NCI-H2081 (cell line): ENCODE data around the gene TACR2.

ENCODE experiments used
- DNase-seq, 2 experiments: peaks; one replicate each; lab custom pipeline; 2025; lab: John Stamatoyannopoulos, UW

Gene TACR2

DNA sequence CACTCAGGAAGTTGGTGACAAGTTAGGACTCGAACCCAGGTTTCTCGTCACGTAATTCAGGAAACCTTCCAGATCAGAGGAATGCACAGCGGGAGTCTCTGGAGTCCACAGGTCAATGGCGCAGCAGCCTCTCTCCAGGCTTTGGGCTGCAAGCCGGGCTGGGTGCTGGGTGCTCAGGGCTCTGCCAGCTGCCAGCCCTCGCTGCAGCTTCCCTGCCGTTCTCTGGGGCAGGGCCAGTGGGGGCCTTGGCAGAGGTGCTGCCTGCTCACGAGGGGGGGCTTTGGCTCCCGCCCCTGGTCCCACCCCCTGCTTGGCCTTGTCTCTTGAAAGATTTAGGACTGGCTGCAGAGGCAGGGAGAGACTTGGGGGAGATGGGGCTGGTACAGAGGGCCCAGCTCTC lies at the start of gene TACR2:
TSS of gene TACR2 (minus strand) at position 224 of the 400 bp plus-strand sequence. CDS start 595 bp downstream, outside the sequence.
- no peak for DNase-seq

DNA sequence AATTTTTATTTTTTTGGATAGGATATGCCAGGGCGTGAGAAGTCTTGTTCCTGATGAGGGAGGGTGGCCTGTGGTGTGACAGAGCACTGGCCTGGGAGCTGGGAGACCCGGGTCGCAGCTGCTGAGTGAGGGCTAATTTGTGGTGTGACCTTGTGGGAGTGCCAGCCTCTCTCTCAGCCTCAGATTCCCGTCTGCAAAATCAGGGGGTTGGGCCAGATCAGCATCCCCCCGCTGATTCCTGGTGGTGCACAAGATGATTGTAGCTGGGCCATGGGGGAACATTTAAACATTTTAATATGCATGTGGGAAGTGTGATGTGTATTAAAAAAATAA lies 49.4 kb upstream of the TACR2 start:
- no peak for DNase-seq

DNA sequence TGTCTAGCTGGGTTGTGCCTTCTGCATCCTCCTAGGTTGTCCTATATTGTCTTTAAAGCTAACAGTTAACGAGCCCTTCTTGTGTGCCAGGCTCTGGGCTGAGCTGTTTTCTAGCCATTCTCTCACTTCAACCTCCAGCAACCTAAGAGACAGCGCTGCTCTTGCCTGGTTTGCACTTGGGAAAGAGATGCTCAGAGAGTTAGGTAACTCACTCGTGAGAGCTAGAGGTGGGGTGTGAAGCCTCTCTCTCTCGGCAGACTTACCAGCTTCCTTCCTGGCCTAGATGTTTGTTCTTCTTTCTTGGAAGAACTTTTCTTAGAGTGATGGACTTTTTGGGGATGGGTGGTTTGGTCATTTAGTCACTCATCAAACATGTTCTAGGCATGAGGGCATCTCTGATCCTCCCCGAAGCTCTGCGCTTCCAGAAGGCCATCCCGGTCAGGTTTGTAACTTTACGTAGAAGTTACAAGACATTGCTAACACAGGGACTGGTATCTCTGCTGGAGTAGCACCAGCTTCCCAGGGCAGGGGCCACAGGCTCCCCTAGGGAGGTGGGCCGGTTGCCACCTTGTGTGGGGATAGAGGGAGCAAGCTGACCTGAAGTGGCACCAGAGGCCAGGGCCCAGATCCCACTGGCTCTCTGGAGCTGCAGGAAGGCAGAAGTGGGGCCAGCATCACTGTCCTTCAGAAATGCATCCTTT lies 48.9 kb upstream of the TACR2 start:
- DNase-seq, result no peak

DNA sequence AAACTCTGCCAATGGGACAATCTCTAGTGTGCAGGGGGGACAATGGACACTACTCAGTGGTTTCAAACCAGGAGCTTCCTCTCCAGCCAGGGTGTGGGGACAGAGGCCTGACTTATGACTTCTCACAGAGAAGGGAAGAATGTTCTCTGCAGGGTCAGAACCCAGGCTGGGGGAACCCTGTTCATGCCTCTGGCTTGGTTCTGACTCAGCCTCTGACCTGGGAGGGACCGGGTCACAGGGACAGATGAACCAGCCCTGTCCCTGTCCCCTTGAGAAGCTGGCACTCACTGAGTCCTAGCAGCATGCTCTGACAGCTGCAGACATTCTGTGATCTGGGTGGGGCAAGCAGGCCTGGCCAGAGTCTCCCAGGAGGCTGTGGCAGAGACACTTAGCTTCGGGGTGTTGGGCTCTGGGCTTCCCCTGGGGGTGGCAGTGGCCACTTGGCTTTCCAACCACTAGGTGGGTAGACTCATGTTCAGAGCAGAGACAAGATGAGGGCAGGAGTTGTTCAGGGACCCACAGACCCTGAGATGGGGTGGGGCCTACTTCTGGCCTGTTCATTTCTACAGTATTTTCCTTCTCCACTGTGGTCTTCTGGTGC lies 48.2 kb upstream of the TACR2 start:
- DNase-seq, result no peak

DNA sequence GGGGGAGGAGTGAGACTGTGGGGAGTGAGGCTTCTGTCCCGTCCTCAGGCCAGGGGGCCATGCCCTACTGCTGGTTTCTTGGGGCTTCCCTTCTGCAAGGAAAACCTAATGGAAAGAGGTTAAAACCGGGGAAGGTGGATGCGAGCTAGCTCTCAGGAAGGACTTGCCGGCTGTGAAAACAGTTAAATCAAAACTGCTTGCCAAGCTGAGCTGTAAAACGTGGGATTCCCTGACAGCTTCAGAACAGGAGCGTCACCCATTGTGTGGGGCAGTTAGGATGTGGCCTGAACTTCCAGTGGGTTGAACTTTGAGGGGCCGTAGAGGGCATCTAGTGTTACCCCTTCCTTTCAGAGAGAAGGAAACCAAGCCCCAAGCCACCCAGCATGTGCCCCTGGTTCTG lies 47.7 kb upstream of the TACR2 start:
- DNase-seq, result no peak

DNA sequence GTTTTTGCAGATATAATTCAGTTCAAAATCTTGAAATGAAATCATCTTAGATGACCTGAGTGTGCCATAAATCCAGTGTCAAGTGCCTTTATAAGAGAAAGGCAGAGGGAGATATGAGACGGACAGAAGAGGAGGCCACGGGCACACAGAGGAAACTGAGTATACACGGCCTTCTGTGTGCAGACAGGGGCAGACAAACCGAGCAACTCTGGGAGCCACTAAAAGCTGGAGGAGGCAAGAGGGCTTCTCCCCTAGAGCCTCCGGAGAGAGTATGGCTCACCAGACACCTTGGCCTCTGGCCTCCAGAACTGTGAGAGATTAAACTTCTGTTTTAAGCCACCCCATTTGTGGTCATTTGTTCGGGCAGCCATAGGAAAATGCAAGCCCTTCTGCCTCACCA lies 47.2 kb upstream of the TACR2 start:
- no peak for DNase-seq

DNA sequence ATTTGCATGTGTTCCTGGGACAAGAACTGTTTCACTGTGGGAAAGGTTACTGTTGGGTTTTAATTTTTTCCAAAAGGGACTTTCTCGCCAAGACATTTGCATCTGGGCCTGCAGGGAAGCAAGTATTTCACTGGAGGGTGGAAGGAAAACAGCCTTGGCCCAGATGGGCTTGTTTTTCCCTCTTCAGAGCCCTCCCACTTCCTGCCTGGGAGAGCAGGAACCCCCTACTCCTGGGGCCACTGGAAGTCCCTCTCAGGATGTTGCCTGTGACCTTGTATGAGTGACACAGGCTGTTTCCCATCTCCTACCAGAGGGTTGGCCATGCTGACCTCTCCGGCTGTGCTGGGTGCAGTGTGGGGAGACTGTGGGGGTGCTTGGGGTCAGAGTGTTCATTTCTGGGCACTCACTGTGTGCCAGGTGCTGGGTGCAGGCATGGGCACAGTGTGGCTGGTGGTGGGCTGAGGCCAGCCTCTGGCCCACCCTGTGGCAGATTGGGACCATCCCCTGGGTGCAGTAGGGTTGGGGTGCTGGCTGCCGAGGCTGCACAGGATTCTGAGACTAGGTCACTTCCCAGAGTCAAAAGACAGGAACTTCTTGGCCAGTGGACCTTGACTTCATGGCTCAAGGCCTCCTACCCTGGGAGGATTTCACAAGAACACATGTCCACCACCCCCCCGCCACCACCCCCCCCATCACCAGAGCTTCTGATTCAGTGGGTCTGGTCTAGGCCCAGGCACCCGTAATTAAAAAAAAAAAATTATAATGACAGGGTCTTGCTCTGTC lies 44.7 kb upstream of the TACR2 start:
- DNase-seq, result no peak

DNA sequence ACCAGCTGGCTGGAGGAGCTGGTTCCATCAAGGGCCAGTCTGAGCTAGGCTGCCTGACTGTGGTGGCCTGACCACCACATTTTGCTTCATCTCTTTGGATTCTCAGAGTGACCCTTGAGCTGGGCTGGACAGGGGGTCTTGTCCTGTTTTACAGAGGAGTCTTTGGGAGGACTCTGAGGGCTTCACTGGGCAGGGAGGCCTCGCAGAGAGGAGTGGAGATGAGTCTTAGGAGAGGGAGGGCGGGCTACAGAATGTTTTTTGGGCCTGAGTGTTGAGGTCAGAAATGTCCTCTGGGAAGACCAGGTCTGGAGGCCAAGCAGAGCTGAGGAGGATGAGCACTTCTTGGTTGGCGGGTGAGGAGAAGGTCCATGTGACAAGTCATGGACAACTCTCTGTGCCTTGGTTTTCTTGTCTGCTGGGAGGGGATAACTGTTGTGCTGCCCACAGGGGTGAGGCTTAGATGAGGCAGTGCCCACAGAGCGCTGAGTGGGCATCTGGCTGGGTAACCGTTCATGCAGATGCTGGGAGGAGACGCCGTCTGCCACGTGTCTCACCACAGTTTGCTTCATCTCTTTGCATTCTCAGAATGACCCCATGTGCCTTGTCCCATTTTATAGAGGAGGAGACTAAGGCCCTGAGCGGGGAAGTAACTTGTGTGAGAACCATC lies 44.0 kb upstream of the TACR2 start:
- DNase-seq, result no peak

DNA sequence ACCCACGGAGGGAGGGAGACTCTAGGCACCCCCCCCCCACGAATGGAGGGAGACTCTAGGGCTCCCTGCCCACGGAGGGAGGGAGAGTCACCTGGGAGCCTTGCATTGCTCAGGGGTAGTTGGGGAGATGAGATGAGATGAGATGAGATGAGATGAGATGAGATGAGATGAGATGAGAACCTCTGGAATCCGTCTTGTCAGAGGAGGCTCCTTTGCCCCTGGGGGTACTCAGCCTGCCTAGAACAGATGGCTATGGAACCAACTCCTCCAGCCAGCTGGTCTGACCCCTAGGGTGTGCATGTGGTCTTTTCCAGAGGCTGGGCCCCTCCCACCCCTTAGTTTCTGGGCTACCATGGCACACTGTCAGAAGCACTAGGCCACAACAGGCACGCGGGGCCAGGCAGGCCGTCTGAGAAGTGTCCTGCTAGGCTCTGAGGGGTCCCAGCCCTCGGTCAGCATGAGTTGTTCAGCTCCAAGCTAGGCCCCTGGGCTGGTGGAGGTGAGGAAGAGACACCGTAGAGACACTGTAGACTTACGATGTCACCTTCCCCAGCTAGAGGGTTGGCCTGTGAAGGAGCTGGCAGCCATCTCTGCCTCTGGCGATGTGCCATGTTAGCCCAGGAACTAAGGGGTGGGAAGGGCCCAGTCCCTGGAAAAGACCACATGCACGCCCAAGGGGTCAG lies 43.3 kb upstream of the TACR2 start:
- DNase-seq, result no peak

DNA sequence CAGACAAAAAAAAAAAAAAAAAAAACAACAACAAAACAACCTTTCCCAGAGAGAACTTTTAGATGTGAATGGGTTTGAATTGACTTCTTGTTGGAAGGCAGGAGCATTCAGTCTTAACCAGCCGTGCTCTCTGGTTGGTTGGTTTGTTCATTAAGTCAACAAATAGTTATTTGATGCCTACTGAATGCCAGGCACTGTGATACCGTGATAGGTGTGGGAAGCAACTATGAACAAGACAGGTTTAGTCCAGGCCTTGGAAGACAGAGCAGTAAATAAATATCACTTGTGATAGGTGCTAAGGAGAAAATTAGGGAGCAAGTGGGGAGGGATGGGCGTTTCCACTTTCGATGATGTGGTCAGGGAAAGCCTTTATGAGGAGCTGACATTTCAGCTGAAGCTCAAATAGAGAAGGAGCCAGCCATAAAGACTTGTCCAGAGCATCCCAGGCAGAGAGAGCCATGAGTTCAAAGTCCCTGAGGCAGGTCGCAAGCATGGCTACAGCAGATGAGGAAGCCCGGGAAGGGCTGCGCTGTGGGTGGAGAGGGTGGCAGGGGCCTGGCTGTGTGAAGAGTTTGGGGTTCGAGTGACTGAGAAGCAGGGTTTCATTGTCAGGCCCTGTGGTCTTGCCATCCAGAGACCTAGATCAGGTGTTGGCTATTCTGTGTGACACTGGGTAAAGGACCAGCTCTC lies 42.5 kb upstream of the TACR2 start:
- DNase-seq, result no peak

DNA sequence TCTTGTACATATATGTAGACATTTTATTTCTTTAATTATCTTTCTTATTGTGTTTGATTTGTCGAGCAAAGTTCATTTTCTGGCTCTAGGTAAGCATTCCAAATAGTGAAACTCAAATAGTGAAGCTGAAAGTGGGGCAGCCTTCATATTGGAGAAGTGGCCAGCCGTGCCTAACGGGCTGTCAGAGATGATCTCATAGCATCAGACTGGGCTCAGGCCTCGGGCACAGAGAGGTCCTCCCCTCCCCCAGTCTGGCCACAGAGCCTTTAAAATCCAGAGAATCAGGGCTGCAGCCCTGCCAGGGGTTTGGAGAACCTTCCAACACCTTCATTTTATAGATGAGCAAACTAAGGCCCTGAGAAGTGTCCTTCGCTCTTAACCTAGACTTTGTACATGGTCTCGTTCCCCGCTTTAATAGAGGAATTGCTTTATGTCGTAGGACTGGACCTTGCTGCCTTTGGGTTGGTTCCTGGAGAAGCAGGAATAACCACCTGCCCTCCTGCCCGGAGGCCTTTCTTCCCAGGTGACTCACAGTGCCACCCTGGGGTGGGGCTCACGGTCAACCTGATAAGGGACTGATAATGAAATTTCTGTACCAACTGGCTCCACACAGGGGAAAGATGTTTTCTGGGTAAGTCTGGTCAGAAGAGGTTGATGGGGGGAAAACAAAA lies 41.8 kb upstream of the TACR2 start:
- no peak for DNase-seq

DNA sequence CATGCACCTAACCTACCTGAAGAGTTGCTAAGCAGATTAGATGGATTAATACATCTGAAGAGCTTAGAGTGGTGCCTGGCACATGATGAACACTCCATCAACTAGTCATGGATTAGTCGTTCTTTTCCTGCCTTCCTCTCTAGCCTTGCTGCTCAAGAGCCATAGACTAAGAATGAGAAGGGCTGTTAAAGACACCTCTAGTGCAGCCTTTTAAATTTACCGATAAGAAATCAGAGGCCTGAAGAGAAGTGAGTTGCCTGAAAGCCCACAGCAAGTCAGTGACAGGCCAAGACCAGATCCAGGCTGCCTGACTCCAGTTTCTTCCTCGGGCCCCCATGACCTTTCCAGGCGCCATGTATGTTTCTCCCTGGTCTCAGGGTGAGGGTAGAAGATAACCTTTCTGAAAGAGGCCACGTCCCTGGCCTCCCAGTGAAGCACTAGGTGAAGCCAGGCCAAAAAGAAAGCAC lies 41.1 kb upstream of the TACR2 start:
- DNase-seq, result no peak

DNA sequence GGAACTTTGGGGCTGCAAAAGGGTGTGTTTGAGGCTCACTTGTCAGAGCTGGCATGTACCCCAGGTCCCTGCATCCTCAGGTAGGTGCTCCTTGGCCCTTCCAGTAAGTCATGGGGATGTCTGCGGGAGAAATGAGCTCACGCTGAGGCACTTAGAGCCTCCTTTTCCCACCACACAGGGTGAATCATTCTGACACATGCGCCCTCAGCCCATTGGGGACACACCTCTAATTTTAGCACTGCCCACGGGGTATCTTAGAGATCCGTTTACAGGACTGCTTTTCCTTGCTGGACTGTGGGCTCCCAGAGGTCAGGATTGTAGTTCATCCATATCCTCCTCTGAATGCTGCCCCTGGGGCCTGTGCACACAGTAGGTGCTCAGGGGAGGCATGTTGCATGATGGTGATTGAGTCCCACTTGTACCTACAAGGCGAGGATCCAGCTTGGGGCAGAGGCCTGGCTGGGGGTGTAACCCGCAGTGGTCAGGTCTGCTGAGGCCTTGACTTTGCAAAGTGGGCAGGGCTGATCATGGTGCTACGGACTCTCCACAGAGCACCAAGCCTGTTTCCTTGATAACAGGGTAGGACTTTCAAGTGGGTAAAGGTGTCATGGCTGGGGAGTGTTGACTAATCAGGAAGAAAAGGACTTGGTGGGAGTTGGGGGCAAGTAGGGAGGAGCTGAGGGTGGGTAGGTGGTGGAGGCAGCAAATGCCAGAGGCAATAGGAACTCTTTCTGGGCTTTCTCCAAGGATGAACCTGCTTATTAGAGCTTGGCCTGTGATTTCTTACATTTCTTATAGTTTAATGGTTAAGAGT lies 40.4 kb upstream of the TACR2 start:
- no peak for DNase-seq

DNA sequence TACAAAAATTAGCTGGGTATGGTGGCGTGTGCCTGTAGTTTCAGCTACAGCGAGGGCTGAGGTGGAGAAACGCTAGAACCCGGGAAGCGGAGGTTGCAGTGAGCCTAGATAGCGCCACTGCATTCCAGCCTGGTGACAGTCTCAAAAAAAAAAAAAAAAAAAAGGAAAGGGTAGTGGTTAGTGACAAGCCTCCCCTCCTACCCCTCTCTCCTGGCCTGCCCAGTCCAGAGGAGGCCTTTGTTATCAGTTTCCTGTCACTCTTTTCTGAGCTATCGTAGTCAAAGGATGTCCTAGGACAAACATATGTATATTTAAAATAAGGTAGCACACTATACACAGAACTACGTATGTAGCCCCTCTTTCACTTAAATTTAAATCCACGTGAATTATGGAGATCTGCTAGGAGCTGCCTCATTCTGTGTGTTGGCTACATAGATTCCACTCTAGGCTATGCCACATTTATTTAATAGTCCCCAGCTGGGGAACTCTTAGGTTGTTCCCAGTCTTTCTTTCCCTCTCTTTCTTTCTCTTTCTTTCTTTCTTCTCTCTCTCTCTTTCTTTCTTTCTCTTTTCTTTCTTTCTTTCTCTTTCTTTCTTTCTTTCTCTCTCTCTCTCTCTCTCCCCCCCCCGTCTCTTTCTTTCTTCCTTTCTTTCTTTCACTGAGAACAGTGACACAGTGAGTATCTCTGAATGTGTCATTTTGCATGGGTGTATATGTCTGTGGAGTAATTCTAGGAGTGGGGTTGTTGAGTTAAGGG lies 38.5 kb upstream of the TACR2 start:
- no peak for DNase-seq

DNA sequence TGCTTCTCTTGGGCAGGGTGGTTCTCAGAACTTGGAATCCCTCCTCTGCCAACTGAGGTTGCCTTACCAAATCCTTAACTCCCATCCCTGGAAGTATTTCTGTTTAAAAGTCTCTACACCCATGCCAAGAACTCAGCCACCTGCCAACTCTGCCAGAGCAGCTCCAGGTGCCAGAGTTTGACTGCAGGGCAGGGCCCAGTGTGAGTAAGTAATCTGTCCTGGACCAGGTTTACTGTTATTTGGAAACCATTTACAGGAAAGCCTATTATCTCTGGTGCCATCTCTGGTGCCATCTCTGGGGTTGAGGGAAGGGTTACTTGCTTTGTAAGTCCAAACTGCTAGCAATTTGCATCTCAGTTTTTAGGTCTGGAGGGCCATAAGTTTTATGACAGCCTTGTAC lies 37.1 kb upstream of the TACR2 start:
- DNase-seq, result no peak

DNA sequence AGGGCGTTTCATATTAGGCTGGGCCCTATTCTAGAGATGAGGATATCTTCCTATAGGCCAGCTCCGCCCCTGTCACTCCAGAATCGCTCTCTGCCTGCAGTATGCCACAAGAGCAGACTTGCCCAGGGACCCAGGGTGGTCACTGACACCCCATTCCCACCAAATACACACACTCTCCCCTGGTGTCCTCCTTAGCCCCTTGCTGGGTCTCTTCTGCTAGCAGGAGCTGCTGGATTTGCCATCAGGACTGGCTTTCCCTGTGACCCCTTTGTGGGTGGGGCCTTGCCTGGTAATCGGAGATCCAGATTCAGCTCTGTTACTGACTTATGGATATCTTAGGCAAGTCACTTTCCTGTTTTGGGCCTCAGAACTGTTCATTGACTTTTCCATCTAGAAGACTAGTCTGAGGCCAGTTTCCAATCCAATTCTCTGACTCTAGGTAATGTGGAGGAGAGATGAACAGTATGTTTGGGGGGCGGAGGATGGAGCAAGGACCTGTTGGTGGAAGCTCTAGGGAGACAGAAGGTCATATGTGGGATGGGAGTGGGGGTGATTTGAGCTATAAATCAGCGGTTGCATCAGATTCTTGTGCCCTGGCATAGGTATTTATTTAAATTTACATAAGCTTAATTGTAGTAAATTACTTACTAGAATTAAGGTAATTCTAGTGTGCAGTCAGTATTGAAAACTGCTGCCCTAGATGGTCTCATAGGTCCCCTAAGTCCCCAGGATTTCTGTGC lies 36.1 kb upstream of the TACR2 start:
- DNase-seq, result no peak

DNA sequence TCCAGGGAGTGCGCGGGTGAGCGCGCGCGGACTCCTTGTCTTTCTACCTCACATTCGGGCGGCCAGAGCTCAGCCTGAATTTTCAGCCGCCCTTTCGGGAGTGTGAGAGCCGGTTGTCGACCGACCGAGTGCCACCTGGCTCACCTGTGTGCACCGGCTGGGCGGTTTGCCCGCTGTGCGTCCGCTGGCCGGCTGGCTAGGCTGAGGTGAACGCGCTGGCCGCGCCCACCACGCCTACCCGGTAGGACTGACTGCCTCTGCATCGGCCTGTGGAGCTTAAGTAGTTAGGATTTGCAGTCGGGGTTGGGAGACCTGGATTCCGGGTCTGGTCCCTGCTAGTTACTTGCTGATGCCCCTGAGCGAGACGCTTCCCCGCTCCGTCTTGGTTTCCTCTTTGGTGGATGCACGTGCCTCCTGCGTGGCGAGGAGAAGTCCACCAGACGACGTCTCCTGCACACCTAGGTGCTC lies 35.1 kb upstream of the TACR2 start:
- DNase-seq, result peak in 1 of 2 experiments; percentile 54

DNA sequence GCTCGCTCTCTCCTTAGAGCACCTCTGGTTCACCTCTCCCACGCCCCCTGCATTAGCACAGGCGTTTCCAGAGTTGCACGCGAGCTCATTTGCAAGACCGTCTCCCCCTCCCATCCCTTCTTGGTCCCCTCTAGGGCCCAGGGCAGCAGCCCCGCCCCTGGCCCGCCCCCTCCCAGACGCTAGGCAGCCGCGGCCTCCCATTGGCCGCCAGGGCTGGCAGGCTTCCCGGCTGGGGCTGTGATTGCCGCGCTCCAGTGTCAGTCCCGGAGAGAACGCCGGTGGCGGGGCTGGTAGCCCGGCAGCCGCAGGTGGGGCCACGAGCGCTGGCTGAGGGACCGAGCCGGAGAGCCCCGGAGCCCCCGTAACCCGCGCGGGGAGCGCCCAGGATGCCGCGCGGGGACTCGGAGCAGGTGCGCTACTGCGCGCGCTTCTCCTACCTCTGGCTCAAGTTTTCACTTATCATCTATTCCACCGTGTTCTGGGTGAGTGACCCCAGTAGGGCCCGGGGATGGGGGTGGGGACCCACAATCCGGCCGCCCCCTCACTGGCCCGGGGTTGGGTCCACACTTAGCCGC lies 34.6 kb upstream of the TACR2 start, which contains the start of gene TSPAN15:
TSS of gene TSPAN15 (plus strand) at position 257 of the 575 bp plus-strand sequence. CDS start at position 387, 130 bp downstream.
- DNase-seq, result peak; percentile 94 to 96
